ENCODE results near the gene LEFTY1. TPM values are rescaled to one million over a fixed set of nuclear protein-coding genes. Genes with fewer than 3 reads are reported as not detected.
A peak's percentile ranks its signal among the peaks of the same experiment; 100 is the strongest.

The LEFTY1 gene
- total and polyA plus RNA-seq, 10 donors = 0.06 to 0.95 (median 0.34) TPM; not detected in 3

DNA sequence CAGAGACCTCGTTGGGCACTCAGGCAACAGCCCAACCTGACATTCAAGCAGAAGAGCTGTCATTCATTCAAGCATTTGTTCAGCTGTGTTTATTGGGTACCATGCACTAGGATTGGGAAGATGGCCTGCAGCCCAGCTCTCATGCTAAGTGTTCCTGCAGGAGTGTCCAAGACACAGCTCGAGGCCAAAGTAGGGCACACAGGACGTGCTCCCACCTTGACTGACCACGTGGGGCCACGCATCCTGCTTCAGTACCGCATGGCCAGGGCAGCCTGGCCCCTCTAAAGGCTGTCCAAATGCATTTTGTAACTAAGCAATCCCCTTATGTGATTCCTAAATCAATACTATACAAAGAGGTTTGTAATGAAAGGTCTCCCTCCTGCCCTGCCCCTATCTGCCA lies 25.4 kb upstream of the LEFTY1 start:
- no peak overlapping the region for H3K4me3 ChIP-seq
- no peak for DNase-seq
- H3K9me3 ChIP-seq = no peaks in the 10 kb centered on the region
- peaks cover 0 to 31% (median 17%) of the 10 kb centered on the region in 6 donors for H3K4me1 ChIP-seq
- no peak overlapping the region for H3K27ac ChIP-seq
- WGBS, 5 donors = 82 to 93% (median 88%) methylated on average over 6 of the region's 6 CpGs
- intact Hi-C loops (cut with DNase I; ENCODE audit: low total_unique reads) = loop anchor here (5.0 kb wide), 1 partner anchor 137 kb away; the partner anchor contains the start of gene SRP9
- H3K36me3 ChIP-seq = peaks cover 0 to 65% (median 22%) of the 10 kb centered on the region in 6 donors
- H3K27me3 ChIP-seq (replicated peaks in 1 of 7) = no peaks in the 10 kb centered on the region
- TF ChIP-seq POLR2AphosphoS5 (IDR thresholded peaks at IDR 0.05) (no peak), POLR2A (IDR thresholded peaks at IDR 0.05) (no peak)
- TF ChIP-seq, protein P1, sequence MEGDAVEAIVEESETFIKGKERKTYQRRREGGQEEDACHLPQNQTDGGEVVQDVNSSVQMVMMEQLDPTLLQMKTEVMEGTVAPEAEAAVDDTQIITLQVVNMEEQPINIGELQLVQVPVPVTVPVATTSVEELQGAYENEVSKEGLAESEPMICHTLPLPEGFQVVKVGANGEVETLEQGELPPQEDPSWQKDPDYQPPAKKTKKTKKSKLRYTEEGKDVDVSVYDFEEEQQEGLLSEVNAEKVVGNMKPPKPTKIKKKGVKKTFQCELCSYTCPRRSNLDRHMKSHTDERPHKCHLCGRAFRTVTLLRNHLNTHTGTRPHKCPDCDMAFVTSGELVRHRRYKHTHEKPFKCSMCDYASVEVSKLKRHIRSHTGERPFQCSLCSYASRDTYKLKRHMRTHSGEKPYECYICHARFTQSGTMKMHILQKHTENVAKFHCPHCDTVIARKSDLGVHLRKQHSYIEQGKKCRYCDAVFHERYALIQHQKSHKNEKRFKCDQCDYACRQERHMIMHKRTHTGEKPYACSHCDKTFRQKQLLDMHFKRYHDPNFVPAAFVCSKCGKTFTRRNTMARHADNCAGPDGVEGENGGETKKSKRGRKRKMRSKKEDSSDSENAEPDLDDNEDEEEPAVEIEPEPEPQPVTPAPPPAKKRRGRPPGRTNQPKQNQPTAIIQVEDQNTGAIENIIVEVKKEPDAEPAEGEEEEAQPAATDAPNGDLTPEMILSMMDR (IDR thresholded peaks at IDR 0.05 in 8 of 11, conservative IDR thresholded peaks at IDR 0.05 in 3 of 11) = no peak

DNA sequence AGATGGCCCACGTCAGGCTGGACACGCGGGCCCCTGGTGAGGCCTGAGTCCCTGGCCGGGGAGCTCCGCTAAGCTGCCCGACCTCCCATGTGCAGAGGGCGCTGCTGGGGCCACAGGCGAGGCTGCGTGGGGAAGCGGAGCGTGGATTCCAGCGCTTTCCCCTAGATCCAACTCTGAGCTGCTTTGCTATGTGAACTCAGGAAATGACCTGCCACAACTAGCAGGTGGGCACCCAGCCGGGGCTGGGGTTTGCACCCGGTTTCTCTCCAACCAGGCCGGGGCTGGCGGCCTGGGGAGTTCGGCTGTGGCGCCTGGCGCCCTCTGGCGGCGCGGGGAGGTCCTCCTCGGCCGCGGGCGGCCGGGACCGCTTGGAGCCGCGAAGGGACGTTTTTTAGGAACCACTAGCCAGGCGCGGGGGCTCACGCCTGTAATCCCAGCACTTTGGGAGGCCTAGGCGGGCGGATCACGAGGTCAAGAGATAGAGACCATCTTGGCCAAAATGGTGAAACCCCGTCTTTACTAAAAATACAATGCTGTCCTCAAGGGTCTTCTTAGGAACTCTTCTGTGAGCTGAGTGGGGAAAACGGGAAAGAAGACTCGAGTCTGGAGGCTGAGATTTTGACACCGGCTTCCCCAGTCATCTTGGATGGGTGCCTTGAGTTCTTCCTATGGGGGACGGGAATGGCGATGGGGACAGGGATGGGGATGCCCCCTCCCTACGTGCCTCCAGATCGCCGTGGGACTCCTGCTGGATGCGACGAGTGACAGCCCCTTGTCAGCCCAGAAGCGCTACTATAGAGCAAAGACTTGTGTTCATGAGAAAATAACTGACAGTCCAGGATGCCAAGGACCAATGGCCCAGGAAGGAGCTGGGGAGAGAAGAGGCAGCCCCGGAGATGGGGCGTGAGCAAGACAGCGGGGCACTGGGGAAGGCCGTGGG lies 22.5 kb upstream of the LEFTY1 start:
- H3K36me3 ChIP-seq = peaks cover 0 to 36% (median 6%) of the 10 kb centered on the region in 6 donors
- 41 to 50% (median 49%) methylated on average over 50 to 53 of the region's 53 CpGs for WGBS, 5 donors
- DNase-seq = peak; percentile 92
- intact Hi-C loops (cut with DNase I; ENCODE audit: low total_unique reads) = loop anchor here (2.0 to 5.0 kb wide), 2 partner anchors 134 to 437 kb away; partner anchors contain the start of gene SRP9
- TF ChIP-seq POLR2A (IDR thresholded peaks at IDR 0.05) = no peak
- peak; percentile 46 to 78 (median 56) for TF ChIP-seq POLR2AphosphoS5 (IDR thresholded peaks at IDR 0.05)
- TF ChIP-seq, protein P1 (IDR thresholded peaks at IDR 0.05 in 8 of 11, conservative IDR thresholded peaks at IDR 0.05 in 3 of 11) = peak; percentile 61 to 98 (median 94)
- H3K27me3 ChIP-seq (replicated peaks in 1 of 7) = no peaks in the 10 kb centered on the region
- H3K4me3 ChIP-seq = peak overlapping the region in 1 of 8 donors; percentile 3
- H3K9me3 ChIP-seq = no peaks in the 10 kb centered on the region
- H3K27ac ChIP-seq = peak overlapping the region in 2 of 8 donors; percentile 1 to 6
- peaks cover 0 to 26% (median 16%) of the 10 kb centered on the region in 6 donors for H3K4me1 ChIP-seq

DNA sequence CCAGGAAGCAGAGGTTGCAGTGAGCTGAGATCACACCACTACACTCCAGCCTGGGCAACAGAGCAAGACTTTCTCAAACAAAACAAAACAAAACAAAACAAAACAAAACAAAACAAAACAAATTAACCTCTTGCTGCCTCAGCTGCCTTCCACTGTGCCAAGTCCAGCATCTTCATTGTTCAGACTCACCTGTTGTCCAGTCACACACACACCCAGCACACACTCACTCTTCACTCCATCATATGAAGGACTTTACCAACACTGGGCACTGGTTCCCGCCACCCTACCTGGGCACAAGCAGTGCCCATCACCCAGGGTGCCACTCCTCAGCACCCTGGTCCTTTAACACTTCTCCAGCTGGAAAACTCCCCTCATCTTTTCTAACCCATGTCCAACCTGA lies 20.5 kb upstream of the LEFTY1 start:
- peaks cover 0 to 26% (median 16%) of the 10 kb centered on the region in 6 donors for H3K4me1 ChIP-seq
- TF ChIP-seq POLR2AphosphoS5 (IDR thresholded peaks at IDR 0.05) = no peak
- 93 to 100% (median 96%) methylated on average over 1 of the region's 1 CpG for WGBS, 5 donors
- H3K4me3 ChIP-seq = no peak overlapping the region
- DNase-seq = peak; percentile 17
- H3K27me3 ChIP-seq (replicated peaks in 1 of 7) = no peaks in the 10 kb centered on the region
- no peak overlapping the region for H3K27ac ChIP-seq
- peaks cover 0 to 16% (median 0%) of the 10 kb centered on the region in 6 donors for H3K36me3 ChIP-seq
- intact Hi-C loops (cut with DNase I; ENCODE audit: low total_unique reads) = loop anchor here (10.0 kb wide), 1 partner anchor 65 kb away; no protein-coding TSS in a partner anchor
- H3K9me3 ChIP-seq = no peaks in the 10 kb centered on the region

DNA sequence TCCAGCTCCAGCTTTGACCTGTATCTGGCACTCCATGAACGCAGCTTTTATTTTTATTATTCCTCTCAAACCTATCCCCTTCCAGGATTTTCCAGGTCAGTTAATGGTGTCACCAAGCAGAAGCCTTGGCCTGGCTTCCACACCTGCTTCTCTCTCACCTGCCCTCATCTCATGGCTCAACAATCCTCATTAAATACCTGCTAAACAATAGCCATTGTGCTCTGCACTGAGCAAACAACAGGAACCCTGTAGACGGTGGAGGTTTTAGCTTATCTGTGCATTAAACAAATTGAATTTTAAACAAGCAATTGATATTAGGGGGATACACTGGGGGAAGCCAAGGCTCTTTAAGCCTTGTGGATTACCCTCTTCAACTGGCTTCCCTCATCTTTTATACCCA lies 19.8 kb upstream of the LEFTY1 start:
- intact Hi-C loops (cut with DNase I; ENCODE audit: low total_unique reads) = loop anchor here (10.0 kb wide), 1 partner anchor 64 kb away; no protein-coding TSS in a partner anchor
- peaks cover 0 to 26% (median 16%) of the 10 kb centered on the region in 6 donors for H3K4me1 ChIP-seq
- no peaks in the 10 kb centered on the region for H3K9me3 ChIP-seq
- no peaks in the 10 kb centered on the region for H3K27me3 ChIP-seq (replicated peaks in 1 of 7)
- H3K27ac ChIP-seq = no peak overlapping the region
- peaks cover 0 to 13% (median 0%) of the 10 kb centered on the region in 6 donors for H3K36me3 ChIP-seq
- DNase-seq = no peak
- no peak overlapping the region for H3K4me3 ChIP-seq
- TF ChIP-seq, protein P1 (IDR thresholded peaks at IDR 0.05 in 8 of 11, conservative IDR thresholded peaks at IDR 0.05 in 3 of 11) = no peak
- TF ChIP-seq POLR2AphosphoS5 (IDR thresholded peaks at IDR 0.05) (no peak), POLR2A (IDR thresholded peaks at IDR 0.05) (no peak)
- WGBS, 5 donors = 81 to 91% (median 88%) methylated on average over 2 of the region's 2 CpGs
